B cell (primary cell): Measurements from ENCODE around the gene EIF3L. TPM values are rescaled to one million over a fixed set of nuclear protein-coding genes. Genes with fewer than 3 reads are reported as not detected.

Experiments used
- ATAC-seq: fragments of 200-7000 bp; cut with Tn5 transposase; one replicate; pipeline ENCODE4 v1.10.0; 2021; ENCODE audit warnings: low read depth, mild to moderate bottlenecking, moderate number of reproducible peaks, moderate library complexity
- CTCF ChIA-PET: fragments of 350-600 bp; sonication (Branson Sonifier 250); formaldehyde crosslinking; loops from one replicate; lab custom pipeline; 2021; ENCODE audit warnings: antibody characterized with exemption, inconsistent platforms; lab: Charles Lee
- POLR2A ChIA-PET: fragments of 350-600 bp; sonication (Branson Sonifier 250); formaldehyde crosslinking; loops from one replicate; lab custom pipeline; 2021; ENCODE audit warnings: antibody characterized with exemption; lab: Charles Lee
- DNase-seq: peaks from one replicate; pipeline ENCODE4 v3.0.0; 2013
- H2AFZ ChIP-seq: 2 replicates; pipeline ENCODE4 v1.6.1; 2012; ENCODE audit warnings: mild to moderate bottlenecking, low read depth, low read length; ENCODE audit not compliant: insufficient read depth, poor library complexity, severe bottlenecking
- H3K27ac ChIP-seq, 2 donors: 1 replicate in 1 of 2; 2 replicates in 1 of 2; pipeline ENCODE4 v1.5.1; 2012 to 2013; ENCODE audit warnings: low read length in 2 of 2, mild to moderate bottlenecking in 2 of 2, moderate library complexity in 1 of 2
- H3K27me3 ChIP-seq, 4 experiments: fragments of 200-600 bp in 1 of 4; sonication (generic) in 1 of 4; replicated peaks in 1 of 4; 1 replicate in 2 of 4; 2 replicates in 2 of 4; pipeline versions ENCODE4 v1.6.1 to v1.7.0; 2013 to 2016; ENCODE audit warnings: low read length in 3 of 4, mild to moderate bottlenecking in 2 of 4, mixed read lengths in 1 of 4, moderate library complexity in 1 of 4; ENCODE audit not compliant: insufficient read depth in 4 of 4, control insufficient read depth in 3 of 4; ENCODE audit errors: control extremely low read depth in 1 of 4
- H3K36me3 ChIP-seq, 2 experiments: replicated peaks in 1 of 2; 1 replicate in 1 of 2; 2 replicates in 1 of 2; pipeline versions ENCODE4 v1.6.1 to v1.7.1; 2013; ENCODE audit warnings: low read length in 1 of 2; ENCODE audit not compliant: insufficient read depth in 2 of 2, control insufficient read depth in 1 of 2; ENCODE audit errors: control extremely low read depth in 1 of 2, extremely low read depth in 1 of 2
- H3K4me1 ChIP-seq, 2 donors: fragments of 200-600 bp in 1 of 2; sonication (generic) in 1 of 2; 1 replicate in 1 of 2; 2 replicates in 1 of 2; pipeline versions ENCODE4 v1.5.1 to v1.6.1; 2013 to 2017; ENCODE audit warnings: low read length in 2 of 2; ENCODE audit not compliant: control insufficient read depth in 2 of 2, insufficient read depth in 2 of 2
- H3K4me2 ChIP-seq: replicated peaks from 2 replicates; pipeline ENCODE3; 2012; ENCODE audit warnings: mild to moderate bottlenecking, low read depth, low read length; ENCODE audit not compliant: poor library complexity, severe bottlenecking
- H3K4me3 ChIP-seq, 5 experiments: fragments of 200-600 bp in 1 of 5; sonication (generic) in 1 of 5; 1 replicate in 3 of 5; 2 replicates in 2 of 5; pipeline versions ENCODE4 v1.5.1 to v1.7.0; 2011 to 2016; ENCODE audit warnings: low read length in 4 of 5, mild to moderate bottlenecking in 4 of 5, low read depth in 2 of 5, control low read depth in 1 of 5, moderate library complexity in 1 of 5; ENCODE audit not compliant: insufficient read depth in 1 of 5; ENCODE audit errors: control extremely low read depth in 1 of 5, extremely low read depth in 1 of 5
- H3K79me2 ChIP-seq: fragments of 200-600 bp; sonication (generic); one replicate; pipeline ENCODE4 v1.6.0; 2016; ENCODE audit warnings: low read length; ENCODE audit not compliant: control insufficient read depth, insufficient read depth
- H3K9ac ChIP-seq: fragments of 200-600 bp; sonication (generic); 2 replicates; pipeline ENCODE4 v1.6.1; 2017; ENCODE audit warnings: mild to moderate bottlenecking, low read length, moderate library complexity
- H3K9me3 ChIP-seq, 3 donors: one replicate each; pipeline versions ENCODE4 v1.6.1 to v1.7.1; 2013; ENCODE audit warnings: low read length in 2 of 3; ENCODE audit not compliant: control insufficient read depth in 2 of 3, insufficient read depth in 1 of 3; ENCODE audit errors: control extremely low read depth in 1 of 3
- H4K20me1 ChIP-seq: 2 replicates; pipeline ENCODE4 v1.6.0; 2012; ENCODE audit warnings: mild to moderate bottlenecking, low read length; ENCODE audit not compliant: insufficient read depth, control insufficient read depth, poor library complexity, severe bottlenecking
- H3K27ac Mint-ChIP-seq: one replicate; pipeline ENCODE4 v1.8.0; 2021; ENCODE audit warnings: mixed read lengths
- H3K27me3 Mint-ChIP-seq: one replicate; pipeline ENCODE4 v1.8.0; 2021; ENCODE audit warnings: mixed read lengths
- H3K4me1 Mint-ChIP-seq: one replicate; pipeline ENCODE4 v1.8.0; 2021; ENCODE audit warnings: mixed read lengths
- H3K4me3 Mint-ChIP-seq: one replicate; pipeline ENCODE4 v1.8.0; 2021; ENCODE audit warnings: mixed read lengths
- H3K9me3 Mint-ChIP-seq: one replicate; pipeline ENCODE4 v1.8.0; 2022; ENCODE audit warnings: mixed read lengths; ENCODE audit not compliant: insufficient read depth
- CTCF ChIP-seq: fragments of 200-600 bp; IDR thresholded peaks from one replicate; pipeline ENCODE4 v1.8.0; 2022; ENCODE audit warnings: antibody characterized with exemption, mild to moderate bottlenecking
- EZH2 ChIP-seq: IDR thresholded peaks from 2 replicates; pipeline ENCODE4 v1.6.1; 2012; ENCODE audit warnings: borderline replicate concordance, low read depth, mild to moderate bottlenecking, moderate library complexity, low read length; ENCODE audit not compliant: insufficient read depth, poor library complexity, severe bottlenecking
- WGBS: methylation state at CpG from one replicate; pipeline ENCODE4 v1.1.5; 2013; ENCODE audit warnings: missing lambda C conversion rate; ENCODE audit not compliant: insufficient coverage; 5-methylcytosine and 5-hydroxymethylcytosine counted together
- intact Hi-C: fragments of 100-400 bp; cut with micrococcal nuclease; formaldehyde crosslinking; loops from one replicate; pipeline ENCODE4 v1.10.0; 2022
- polyA plus RNA-seq: library from polyadenylated mRNA; depleted of rRNA; stranded (reverse); fragments of >200 nt; gene quantifications from 2 replicates; pipeline ENCODE4 v1.2.3, GENCODE V29; 2012
- small RNA-seq: library from RNA; depleted of rRNA; stranded (forward); fragments of <200 nt; gene quantifications from one replicate; pipeline ENCODE3, GENCODE V24; 2012; ENCODE audit warnings: low replicate concordance, low read depth; ENCODE audit not compliant: insufficient read length
- total RNA-seq, 2 donors: library from RNA; stranded (reverse); fragments of 120-200 nt in 1 of 2; gene quantifications; 1 replicate in 1 of 2; 2 replicates in 1 of 2; pipeline versions ENCODE4 v1.2.3 to v1.2.4, GENCODE V29; 2013 to 2022

Gene EIF3L
- total and polyA plus RNA-seq, 2 donors (not counting 1 experiment from before 2014, with no cell fraction given): 430 to 560 TPM

GRCh38 chr22:37933711-37934376 is 84.6 kb downstream of the EIF3L start:
- peak; percentile 99 for ATAC-seq
- H3K9ac ChIP-seq: no peak overlapping the region

More at GRCh38 chr22:37933711-37934376, 84.6 kb downstream of the EIF3L start:
- intact Hi-C loops: loop anchor here (1.0 to 5.0 kb wide), 3 partner anchors 19 to 37 kb away; partner anchors contain the start of genes C22orf23, MICALL1 and POLR2F
- no peak overlapping the region for H3K4me3 ChIP-seq
- Mint-ChIP-seq H3K4me1 (peaks cover 19% of the 10 kb centered on the region), H3K4me3 (no peak overlapping the region), H3K27ac (no peak overlapping the region), H3K27me3 (no peaks in the 10 kb centered on the region), H3K9me3 (no peaks in the 10 kb centered on the region)
- no peak overlapping the region for H2AFZ ChIP-seq
- H3K27me3 ChIP-seq: no peaks in the 10 kb centered on the region
- peak; percentile 86 for TF ChIP-seq CTCF
- no peak for TF ChIP-seq EZH2
- POLR2A ChIA-PET: interaction anchor here (0.6 kb wide), 1 partner anchor 18 kb away, joined by 7 read pairs; no protein-coding TSS in a partner anchor
- 16% methylated on average over 8 of the region's 13 CpGs for WGBS
- CTCF ChIA-PET: interaction anchor here (0.6 to 4.7 kb wide), 9 partner anchors 18 to 290 kb away, joined by 3 to 28 read pairs (median 4); partner anchors contain the start of genes C22orf23, MICALL1 and POLR2F
- H3K36me3 ChIP-seq: peaks cover 0 to 36% of the 10 kb centered on the region in 2 experiments
- H3K79me2 ChIP-seq: peaks cover 3% of the 10 kb centered on the region
- peak overlapping the region; percentile 47 for H3K4me2 ChIP-seq
- H3K9me3 ChIP-seq: no peaks in the 10 kb centered on the region
- peaks cover 3 to 12% of the 10 kb centered on the region in 2 donors for H3K4me1 ChIP-seq
- peaks cover 11% of the 10 kb centered on the region for H4K20me1 ChIP-seq
- peak; percentile 83 for DNase-seq
- no peak overlapping the region for H3K27ac ChIP-seq

Small RNA genes within 50 kb of the gene (small RNA-seq; reads per million reads assigned to genes)
- gene MIR659: not detected

Other genes starting within 250 kb of the EIF3L start
- 146 and 154 TPM in 2 replicates for gene GGA1, start 240.6 kb upstream of the EIF3L start, total RNA-seq
- gene GGA1, start 240.6 kb upstream of the EIF3L start, polyA plus RNA-seq: 137 and 138 TPM in 2 replicates
- gene SH3BP1, start 209.8 kb upstream of the EIF3L start, total RNA-seq: 41.1 and 44.0 TPM in 2 replicates
- 61.0 and 69.7 TPM in 2 replicates for gene SH3BP1, start 209.8 kb upstream of the EIF3L start, polyA plus RNA-seq
- 16.6 and 16.9 TPM in 2 replicates for gene PDXP, start 190.7 kb upstream of the EIF3L start, total RNA-seq
- gene PDXP, start 190.7 kb upstream of the EIF3L start, polyA plus RNA-seq: 9.4 and 17.5 TPM in 2 replicates
- gene LGALS1, start 173.8 kb upstream of the EIF3L start, total RNA-seq: 106 and 107 TPM in 2 replicates
- 136 and 207 TPM in 2 replicates for gene LGALS1, start 173.8 kb upstream of the EIF3L start, polyA plus RNA-seq
- 34.7 and 38.5 TPM in 2 replicates for gene NOL12, start 163.1 kb upstream of the EIF3L start, total RNA-seq
- gene NOL12, start 163.1 kb upstream of the EIF3L start, polyA plus RNA-seq: 43.1 and 48.5 TPM in 2 replicates
- 47.2 and 47.5 TPM in 2 replicates for gene TRIOBP, start 152.4 kb upstream of the EIF3L start, total RNA-seq
- 25.2 and 26.8 TPM in 2 replicates for gene TRIOBP, start 152.4 kb upstream of the EIF3L start, polyA plus RNA-seq
- gene GCAT, start 41.5 kb upstream of the EIF3L start, total RNA-seq: 0.47 TPM in 1 of 2 replicates, not detected in the other
- 0.15 TPM in 1 of 2 replicates, not detected in the other for gene GCAT, start 41.5 kb upstream of the EIF3L start, polyA plus RNA-seq
- not detected in 2 replicates for gene GALR3, start 26.0 kb upstream of the EIF3L start, total RNA-seq
- gene GALR3, start 26.0 kb upstream of the EIF3L start, polyA plus RNA-seq: not detected in 2 replicates
- gene ANKRD54, start 5.1 kb upstream of the EIF3L start, total RNA-seq: 18.1 and 20.3 TPM in 2 replicates
- 27.8 and 29.3 TPM in 2 replicates for gene ANKRD54, start 5.1 kb upstream of the EIF3L start, polyA plus RNA-seq
- 34.6 and 34.9 TPM in 2 replicates for gene MICALL1, start 56.9 kb downstream of the EIF3L start, total RNA-seq
- 21.0 and 22.8 TPM in 2 replicates for gene MICALL1, start 56.9 kb downstream of the EIF3L start, polyA plus RNA-seq
- not detected in 2 replicates for gene C22orf23, start 104.2 kb downstream of the EIF3L start, total RNA-seq
- gene C22orf23, start 104.2 kb downstream of the EIF3L start, polyA plus RNA-seq: not detected in 2 replicates
- 39.3 and 41.8 TPM in 2 replicates for gene POLR2F, start 104.3 kb downstream of the EIF3L start, total RNA-seq
- gene POLR2F, start 104.3 kb downstream of the EIF3L start, polyA plus RNA-seq: 37.9 and 49.6 TPM in 2 replicates
- not detected in 2 replicates for gene SOX10, start 135.1 kb downstream of the EIF3L start, total RNA-seq
- not detected in 2 replicates for gene SOX10, start 135.1 kb downstream of the EIF3L start, polyA plus RNA-seq
- 30.9 and 34.2 TPM in 2 replicates for gene PICK1, start 208.0 kb downstream of the EIF3L start, total RNA-seq
- gene PICK1, start 208.0 kb downstream of the EIF3L start, polyA plus RNA-seq: 37.4 and 47.9 TPM in 2 replicates
- not detected in 2 replicates for gene SLC16A8, start 234.8 kb downstream of the EIF3L start, total RNA-seq
- gene SLC16A8, start 234.8 kb downstream of the EIF3L start, polyA plus RNA-seq: not detected in 2 replicates